Raji (cell line): ENCODE data around the gene RPL27A.

Source experiments
- POLR2A ChIP-seq: IDR thresholded peaks from 2 replicates; pipeline ENCODE4 v1.6.1; 2011; ENCODE audit warnings: low read depth, low read length, control low read depth; ENCODE audit not compliant: insufficient read depth

The RPL27A gene

DNA sequence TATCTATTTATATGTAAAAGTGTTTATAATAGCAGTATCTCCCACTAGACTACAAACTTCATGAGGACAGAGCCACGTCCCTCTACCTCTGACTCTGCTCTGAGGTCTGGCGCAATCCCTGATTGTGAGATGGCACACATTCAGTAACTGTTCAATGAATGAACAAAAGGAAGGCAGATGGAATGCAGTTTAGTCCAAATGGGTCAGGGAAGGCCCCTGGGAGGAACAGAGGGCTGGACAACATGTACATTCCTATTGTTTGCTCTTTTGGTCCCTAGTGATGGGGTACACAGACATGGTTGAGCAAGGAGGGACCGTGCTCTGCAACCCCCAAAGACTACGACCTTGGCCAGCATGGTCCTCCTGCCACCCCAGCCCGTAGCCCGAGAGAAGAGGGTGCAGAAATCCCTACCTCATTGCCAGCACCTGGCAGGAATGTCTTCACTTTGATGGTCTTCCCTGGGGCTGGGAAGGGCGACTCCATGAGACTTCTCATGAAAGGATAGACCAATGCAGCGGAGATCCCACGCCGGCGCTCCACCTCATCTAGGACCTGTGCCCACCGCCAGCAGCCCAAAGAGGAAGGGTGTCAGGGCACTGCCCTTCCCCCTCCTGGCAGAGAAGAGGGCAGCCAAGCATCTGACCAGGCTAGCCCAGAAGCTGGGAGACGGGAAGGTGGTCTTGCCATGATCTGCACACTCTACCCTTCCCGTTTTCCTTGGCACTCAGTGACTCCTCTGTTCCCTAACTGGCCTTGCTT is 24.3 kb downstream of the RPL27A start:
- TF ChIP-seq POLR2A = no peak

DNA sequence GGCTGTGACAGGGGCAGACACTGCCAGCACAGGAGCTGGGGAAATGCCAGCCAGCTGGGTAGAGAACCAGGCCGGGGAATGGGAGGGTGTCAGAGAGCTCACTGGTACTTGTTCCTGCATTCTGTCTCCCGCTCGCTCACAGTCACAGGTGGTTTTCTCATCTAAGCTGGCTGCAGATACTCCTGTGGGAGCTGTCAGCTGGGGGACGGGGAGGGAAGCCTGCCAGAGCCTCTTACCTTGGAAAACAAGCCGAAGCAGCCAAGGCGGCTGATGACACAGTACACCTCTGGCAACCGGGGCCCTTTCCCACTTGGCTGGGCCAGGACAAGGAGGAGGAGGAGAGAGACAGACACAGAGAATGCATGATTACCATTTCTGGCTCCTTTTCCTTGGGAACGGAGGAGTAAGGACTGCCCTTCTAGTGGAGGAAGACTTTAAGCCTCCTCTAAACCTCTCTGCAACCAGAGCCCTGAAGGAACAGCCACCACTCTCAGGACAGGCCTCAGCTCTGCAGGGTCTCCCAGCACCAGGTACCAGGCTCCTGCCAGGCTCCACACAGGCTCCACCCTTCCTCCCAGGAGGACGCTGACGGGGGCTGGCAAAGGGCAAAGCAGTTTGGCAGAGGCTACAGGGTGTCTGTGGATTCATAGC is 25.1 kb downstream of the RPL27A start:
- TF ChIP-seq POLR2A = no peak

DNA sequence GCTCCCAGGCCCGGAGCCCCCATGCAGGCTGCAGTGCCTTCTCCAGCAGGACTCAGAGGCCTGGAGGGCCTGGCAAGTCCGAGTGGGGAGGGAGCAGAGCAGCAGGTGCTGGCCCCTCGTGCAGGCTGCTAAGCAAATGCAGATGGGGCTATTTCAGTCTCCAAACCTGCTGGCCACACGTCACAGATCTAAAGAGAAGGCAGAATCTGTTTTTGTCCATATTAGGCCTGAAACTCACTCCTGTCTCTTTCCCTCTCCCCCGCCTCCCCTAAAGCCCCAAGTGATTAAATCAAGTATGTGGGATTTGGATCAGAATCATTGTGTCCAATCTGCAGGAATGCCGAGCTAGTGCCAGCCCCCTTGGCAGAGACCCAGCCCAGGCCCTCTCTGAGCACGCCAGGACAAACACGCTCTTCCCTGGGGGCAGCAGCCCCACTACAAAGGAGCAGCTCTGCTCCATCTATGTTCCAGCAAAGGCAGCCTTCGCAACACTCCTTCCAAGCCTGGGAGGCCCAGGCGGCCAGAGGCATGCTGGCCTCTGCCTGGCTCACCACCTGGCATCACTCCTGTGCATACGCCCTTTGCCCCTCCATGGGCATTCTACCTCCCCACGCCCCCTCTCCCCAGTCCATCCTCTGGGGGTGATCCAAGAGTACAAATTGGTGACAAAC is 26.5 kb downstream of the RPL27A start:
- no peak for TF ChIP-seq POLR2A

GRCh38 chr11:8709777-8710176 is 27.2 kb downstream of the RPL27A start:
- no peak for TF ChIP-seq POLR2A

- TF ChIP-seq POLR2A = no peak
Observed at GRCh38 chr11:8711895-8712442, 29.4 kb downstream of the RPL27A start.

GRCh38 chr11:8712506-8712905 is 29.9 kb downstream of the RPL27A start:
- no peak for TF ChIP-seq POLR2A

GRCh38 chr11:8713760-8714454 is 31.3 kb downstream of the RPL27A start:
- no peak for TF ChIP-seq POLR2A

DNA sequence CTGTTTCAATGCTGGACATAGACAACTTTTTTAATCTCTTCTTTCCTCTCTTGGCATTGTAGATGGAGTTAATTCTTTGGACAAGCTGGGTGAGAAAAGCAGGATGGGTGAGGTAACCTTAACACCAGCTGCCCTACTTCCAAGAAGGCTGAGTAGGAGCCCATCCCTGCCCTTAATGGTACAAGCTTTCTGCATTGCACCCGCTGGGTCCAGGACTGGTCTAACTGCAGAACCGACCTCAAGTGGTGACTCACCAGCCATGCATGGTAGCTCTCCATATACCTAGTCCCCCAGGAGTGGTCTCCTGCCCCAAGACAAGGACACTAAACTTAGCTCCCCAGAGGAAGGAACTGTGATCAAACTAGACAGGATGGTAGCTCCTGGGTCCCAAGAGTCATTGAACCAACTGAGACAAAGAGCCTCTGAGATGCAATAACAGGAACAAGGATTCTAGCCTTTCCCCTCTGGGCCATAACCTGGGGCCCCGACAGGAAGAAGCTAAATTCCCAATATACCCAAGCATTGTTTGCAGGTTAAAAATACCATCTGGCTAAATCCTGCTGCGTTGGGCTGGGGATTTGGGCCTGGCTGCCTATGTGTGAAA is 32.1 kb downstream of the RPL27A start:
- no peak for TF ChIP-seq POLR2A

- TF ChIP-seq POLR2A = no peak
Observed at GRCh38 chr11:8715501-8715900, 32.9 kb downstream of the RPL27A start.

DNA sequence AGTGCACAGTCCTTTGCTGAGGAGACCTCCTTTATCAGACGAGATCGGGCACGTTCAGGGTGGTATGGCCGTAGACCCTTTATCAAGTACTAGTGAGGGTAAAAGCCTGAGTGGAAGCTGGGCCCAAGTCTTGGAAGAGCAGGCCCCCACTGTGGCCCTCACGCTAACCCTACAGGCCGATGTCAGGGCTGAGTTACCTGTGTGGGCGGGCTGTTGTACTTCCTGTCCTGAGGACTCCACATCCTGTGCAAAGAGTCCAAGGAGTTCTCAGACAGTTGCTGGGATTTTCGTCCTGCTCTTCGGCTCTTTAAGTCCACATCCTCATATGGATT is 34.9 kb downstream of the RPL27A start:
- TF ChIP-seq POLR2A = no peak

DNA sequence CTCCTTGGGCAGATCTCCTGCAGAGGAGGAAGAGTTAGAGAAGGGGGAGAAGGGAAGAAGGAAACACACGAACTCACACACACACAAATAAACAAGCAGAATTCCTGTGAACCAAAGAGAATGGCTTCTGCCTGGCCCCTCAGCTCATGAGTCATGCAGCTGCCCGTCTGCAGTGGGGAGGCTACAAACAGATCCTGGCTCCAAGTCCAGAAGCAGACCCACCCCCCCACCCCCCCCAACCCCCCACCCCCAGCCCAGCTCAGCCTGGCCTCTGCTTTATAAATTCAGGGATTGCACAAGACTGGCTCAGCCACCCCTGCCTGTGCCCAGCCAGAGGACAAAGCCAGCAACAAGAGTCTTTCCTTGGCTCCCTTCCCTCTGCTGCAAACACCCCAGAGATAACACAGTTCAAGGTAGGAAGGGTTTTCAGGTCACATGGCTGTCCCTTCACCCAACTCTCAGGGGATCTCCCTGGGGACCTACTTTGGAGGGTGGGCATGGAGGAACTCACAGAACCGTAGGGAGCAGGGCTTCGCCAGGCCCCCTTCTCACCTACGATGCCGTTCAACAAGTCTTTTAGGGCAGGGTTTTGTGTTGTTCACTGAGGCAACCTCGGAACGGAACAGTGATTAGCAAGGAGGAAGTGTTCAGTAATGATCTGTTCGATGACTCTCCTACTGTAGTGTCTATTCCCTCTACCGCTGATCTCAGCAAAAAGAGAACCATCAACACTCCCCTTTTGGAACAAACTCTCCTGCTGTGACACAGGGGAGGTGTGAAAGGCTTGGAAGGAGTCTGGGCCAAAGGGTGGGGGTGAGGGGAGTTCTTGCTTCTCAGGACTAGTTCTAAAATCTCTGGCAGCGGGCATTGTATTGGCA is 35.5 kb downstream of the RPL27A start:
- TF ChIP-seq POLR2A = no peak

DNA sequence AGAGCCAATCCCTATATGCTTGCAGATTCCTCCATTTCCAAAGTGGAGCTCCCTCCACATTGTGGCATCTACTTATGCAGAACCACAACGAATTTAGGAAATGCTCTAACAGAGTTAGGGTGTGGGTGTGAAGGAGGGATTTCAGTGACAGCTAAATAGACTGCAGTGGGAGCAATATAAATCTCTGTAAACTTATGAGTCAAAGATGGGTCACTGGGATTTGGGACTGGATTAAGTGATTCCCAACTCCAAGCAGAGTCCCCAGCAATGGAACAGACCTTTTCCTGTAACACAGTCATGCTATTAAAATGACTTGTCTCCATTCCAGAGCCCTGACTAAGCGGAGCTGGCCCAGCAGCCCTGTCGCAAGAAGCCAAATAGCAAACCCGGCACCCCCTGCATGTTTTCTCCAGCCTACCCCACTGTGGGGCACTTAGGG is 36.6 kb downstream of the RPL27A start:
- TF ChIP-seq POLR2A = no peak

GRCh38 chr11:8719721-8720120 is 37.1 kb downstream of the RPL27A start:
- TF ChIP-seq POLR2A = no peak

DNA sequence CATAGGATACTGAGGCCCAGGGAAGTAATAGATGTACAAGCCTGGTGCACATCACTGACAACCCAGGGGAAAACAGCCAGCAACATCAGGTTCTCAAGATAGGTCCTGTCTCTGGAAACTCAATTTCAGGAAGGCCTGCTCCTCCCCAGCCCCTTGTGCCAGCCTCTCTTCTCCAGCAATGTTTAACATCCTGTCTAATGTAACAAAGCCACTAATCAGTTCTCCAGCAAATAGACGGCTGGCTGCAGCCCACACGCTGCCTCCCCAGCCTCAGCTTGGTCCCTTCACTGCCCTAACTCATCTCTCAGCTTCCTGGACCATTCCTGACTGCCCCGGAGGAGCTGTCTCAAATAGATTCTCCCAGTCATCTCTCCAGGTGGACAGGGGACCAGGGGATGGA is 37.8 kb downstream of the RPL27A start:
- TF ChIP-seq POLR2A = no peak
